ENCODE data around the gene TRAPPC4.

GRCh38 chr11:119028346-119029068 is 9.9 kb downstream of the TRAPPC4 start:
- TF ChIP-seq EZH2phosphoT487 (IDR thresholded peaks at IDR 0.05; ENCODE audit: insufficient read depth, low read depth) (no peak), EZH2 (IDR thresholded peaks at IDR 0.05; ENCODE audit: insufficient read depth, poor library complexity, severe bottlenecking) (no peak)
